HepG2 (cell line): ENCODE measurements around the gene WDR54. TPM values are rescaled to one million over a fixed set of nuclear protein-coding genes. Genes with fewer than 3 reads are reported as not detected.

ENCODE experiments used
- EHMT2 ChIP-seq: fragments of 200-600 bp; sonication (generic); IDR thresholded peaks from 2 replicates; pipeline ENCODE4 v1.7.0; 2017; ENCODE audit warnings: antibody characterized with exemption, low read depth, low read length, borderline replicate concordance
- GMEB1 ChIP-seq: sonication (generic); formaldehyde crosslinking; IDR thresholded peaks from 2 replicates; pipeline ENCODE4 v1.5.1; 2020; ENCODE audit warnings: missing genetic modification reagents, mild to moderate bottlenecking, borderline replicate concordance
- GPN1 ChIP-seq: sonication (generic); formaldehyde crosslinking; IDR thresholded peaks from 2 replicates; pipeline ENCODE4 v1.5.1; 2020; ENCODE audit warnings: missing genetic modification reagents, borderline replicate concordance
- HIC2 ChIP-seq: sonication (generic); formaldehyde crosslinking; IDR thresholded peaks from 2 replicates; pipeline ENCODE4 v1.9.0; 2022; ENCODE audit warnings: low read depth, missing genetic modification reagents
- MAZ ChIP-seq, 2 experiments: sonication (generic) in 1 of 2; formaldehyde crosslinking in 1 of 2; IDR thresholded peaks; 2 replicates each; pipeline versions ENCODE4 v1.5.0 to v1.6.1; 2012 to 2020; ENCODE audit warnings: low read depth in 2 of 2, mild to moderate bottlenecking in 2 of 2, borderline replicate concordance in 1 of 2, improper control_type of control experiment in 1 of 2, low read length in 1 of 2, missing genetic modification reagents in 1 of 2, moderate library complexity in 1 of 2
- MYC ChIP-seq: sonication (generic); formaldehyde crosslinking; IDR thresholded peaks from 2 replicates; pipeline ENCODE4 v1.9.0; 2021; ENCODE audit warnings: missing genetic modification reagents, borderline replicate concordance
- NFYC ChIP-seq: IDR thresholded peaks from 2 replicates; pipeline ENCODE4 v1.6.1; 2016; ENCODE audit warnings: missing genetic modification reagents, missing compliant biosample characterization
- NONO ChIP-seq, 2 experiments: fragments of 450-650 bp in 1 of 2; sonication (generic) in 1 of 2; formaldehyde crosslinking in 1 of 2; IDR thresholded peaks in 1 of 2; conservative IDR thresholded peaks in 1 of 2; 2 replicates each; pipeline versions ENCODE4 v1.6.1 to v1.8.0; 2017 to 2022; ENCODE audit warnings: mild to moderate bottlenecking in 1 of 2, missing genetic modification reagents in 1 of 2, moderate library complexity in 1 of 2
- PITX1 ChIP-seq: sonication (generic); formaldehyde crosslinking; IDR thresholded peaks from 2 replicates; pipeline ENCODE4 v1.5.1; 2020; ENCODE audit warnings: mild to moderate bottlenecking, missing genetic modification reagents
- PLSCR1 ChIP-seq: sonication (generic); formaldehyde crosslinking; IDR thresholded peaks from 2 replicates; pipeline ENCODE4 v1.5.0; 2020; ENCODE audit warnings: missing genetic modification reagents, mild to moderate bottlenecking, borderline replicate concordance
- SP140L ChIP-seq: sonication (generic); formaldehyde crosslinking; IDR thresholded peaks from 2 replicates; pipeline ENCODE4 v1.4.0; 2020; ENCODE audit warnings: missing genetic modification reagents, borderline replicate concordance
- ZBTB10 ChIP-seq: sonication (generic); formaldehyde crosslinking; IDR thresholded peaks from 2 replicates; pipeline ENCODE4 v1.4.0; 2020; ENCODE audit warnings: missing genetic modification reagents, borderline replicate concordance
- ZFY ChIP-seq: sonication (generic); formaldehyde crosslinking; IDR thresholded peaks from 2 replicates; pipeline ENCODE4 v1.4.0; 2020; ENCODE audit warnings: missing genetic modification reagents
- ZNF232 ChIP-seq: sonication (generic); formaldehyde crosslinking; IDR thresholded peaks from 2 replicates; pipeline ENCODE4 v1.4.0; 2020; ENCODE audit warnings: missing genetic modification reagents, borderline replicate concordance
- ZNF562 ChIP-seq: sonication (generic); formaldehyde crosslinking; IDR thresholded peaks from 2 replicates; pipeline ENCODE4 v1.8.0; 2022; ENCODE audit warnings: missing genetic modification reagents, borderline replicate concordance
- ZNF580 ChIP-seq: IDR thresholded peaks from 2 replicates; pipeline ENCODE4 v1.6.1; 2016; ENCODE audit warnings: low read depth, borderline replicate concordance
- ZNF598 ChIP-seq: sonication (generic); formaldehyde crosslinking; IDR thresholded peaks from 2 replicates; pipeline ENCODE4 v1.5.1; 2020; ENCODE audit warnings: mild to moderate bottlenecking, missing genetic modification reagents, borderline replicate concordance
- polyA plus RNA-seq, 8 experiments: library from polyadenylated mRNA; depleted of rRNA in 3 of 8; stranded (reverse) in 7 of 8; unstranded in 1 of 8; fragments of >200 nt; fragmentation: Illumina TruSeq in 4 of 8; extraction: Trizol in 4 of 8; gene quantifications; 2 replicates each; pipeline versions ENCODE4 v1.2.1 to v1.2.3, GENCODE V29; 2011 to 2016; ENCODE audit warnings: low read depth in 4 of 8, missing spikeins in 1 of 8, mixed read lengths in 1 of 8; ENCODE audit not compliant: insufficient read depth in 1 of 8
- total RNA-seq, 5 experiments: library from RNA; depleted of rRNA; stranded (reverse); fragments of >200 nt; fragmentation: Illumina TruSeq; extraction: Trizol; gene quantifications; 2 replicates each; pipeline ENCODE4 v1.2.3, GENCODE V29; 2016; ENCODE audit warnings: low read depth in 1 of 5

WDR54 gene
- total and polyA plus RNA-seq, 2 of the 13 experiments (the other 11 are each of a cell fraction or from before 2014, with no cell fraction given): 2.0 to 17.3 TPM

GRCh38 chr2:74457549-74458131, 36.1 kb downstream of the WDR54 start (continued):
- TF ChIP-seq GMEB1 (CRISPR knock-in tag) (no peak; the same call in 1 of the 2 replicates), MAZ (IDR thresholded peaks at IDR 0.05; ENCODE audit: borderline replicate concordance, low read depth, low read length) (peak; percentile 3; the same call in 1 of the 2 replicates), MAZ (CRISPR knock-in tag; IDR thresholded peaks at IDR 0.05; ENCODE audit: low read depth) (no peak; the same call in 1 of the 2 replicates), PLSCR1 (CRISPR knock-in tag) (no peak), ZFY (CRISPR knock-in tag) (peak; percentile 88), EHMT2 (no peak), NFYC (CRISPR knock-in tag) (no peak), HIC2 (CRISPR knock-in tag) (no peak), ZNF598 (CRISPR knock-in tag) (no peak), PITX1 (peak; percentile 90; the same call in 1 of the 2 replicates), ZNF580 (peak; percentile 66; the same call in 1 of the 2 replicates), NONO (IDR thresholded peaks at IDR 0.05) (no peak), NONO (CRISPR knock-in tag; conservative IDR thresholded peaks at IDR 0.05) (peak; percentile 46; the same call in 1 of the 2 replicates), MYC (peak; percentile 86), ZNF562 (CRISPR knock-in tag) (no peak), ZNF232 (CRISPR knock-in tag) (peak; percentile 71), SP140L (no peak), ZBTB10 (peak; percentile 48; the same call in 1 of the 2 replicates), GPN1 (no peak)
